Activated CD8-positive, alpha-beta memory T cell treated with anti-CD3 and anti-CD28 coated beads, Interleukin-2, amount 10 ng/mL, durations not matched to agents 7 days and 5 days (primary cell): ENCODE data around the gene TWF2. TPM values are rescaled to one million over a fixed set of nuclear protein-coding genes. Genes with fewer than 3 reads are reported as not detected.
A peak's percentile ranks its signal among the peaks of the same experiment; 100 is the strongest.

Experiments used
- ATAC-seq: fragments of 150-1000 bp; cut with Tn5 transposase; one replicate; pipeline ENCODE4 v1.10.0; 2021; ENCODE audit warnings: moderate library complexity
- CTCF ChIA-PET: fragments of 350-600 bp; sonication (Branson Sonifier 250); formaldehyde crosslinking; loops from one replicate; lab custom pipeline; 2021; ENCODE audit warnings: antibody characterized with exemption; lab: Charles Lee
- DNase-seq: peaks from one replicate; pipeline ENCODE4 v3.0.0-alpha.2; 2020
- H3K27ac Mint-ChIP-seq: one replicate; pipeline ENCODE4 v1.8.0; 2021; ENCODE audit warnings: mild to moderate bottlenecking, mixed read lengths
- H3K27me3 Mint-ChIP-seq: one replicate; pipeline ENCODE4 v1.8.0; 2021; ENCODE audit warnings: mixed read lengths
- H3K36me3 Mint-ChIP-seq: one replicate; pipeline ENCODE4 v1.8.0; 2021; ENCODE audit warnings: mild to moderate bottlenecking, mixed read lengths
- H3K4me1 Mint-ChIP-seq: one replicate; pipeline ENCODE4 v1.8.0; 2021; ENCODE audit warnings: mixed read lengths
- H3K4me3 Mint-ChIP-seq: one replicate; pipeline ENCODE4 v1.8.0; 2021; ENCODE audit warnings: mild to moderate bottlenecking, moderate library complexity, mixed read lengths
- H3K9me3 Mint-ChIP-seq: one replicate; pipeline ENCODE4 v1.8.0; 2022; ENCODE audit warnings: low read depth, mixed read lengths
- total RNA-seq, 2 experiments: library from RNA; stranded (reverse); gene quantifications; one replicate each; pipeline ENCODE4 v1.2.3, GENCODE V29; 2021

The TWF2 gene
- total RNA-seq, 2 experiments from 2014 or later, result 110 to 131 TPM

DNA sequence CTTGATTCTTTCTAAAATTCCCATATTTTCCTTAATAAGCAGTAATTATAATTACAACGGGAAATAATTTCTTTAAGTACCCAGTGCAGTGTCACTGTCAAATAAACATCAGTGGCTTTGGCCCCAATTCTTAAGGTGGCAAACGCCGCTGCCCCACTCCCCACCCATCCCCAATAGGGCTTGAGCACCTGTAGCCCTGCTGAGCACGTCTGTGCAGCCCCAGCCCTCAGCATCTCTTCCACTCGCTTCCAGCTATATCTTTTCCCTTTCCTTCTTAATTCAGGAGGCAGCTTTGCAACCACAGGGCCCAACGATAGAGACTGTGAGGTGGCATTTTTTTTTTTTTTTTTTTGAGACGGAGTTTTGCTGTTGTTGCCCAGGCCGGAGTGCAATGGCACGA, 15.7 kb upstream of the TWF2 start:
- DNase-seq, result no peak
- H3K27me3 Mint-ChIP-seq, result no peaks in the 10 kb centered on the region

DNA sequence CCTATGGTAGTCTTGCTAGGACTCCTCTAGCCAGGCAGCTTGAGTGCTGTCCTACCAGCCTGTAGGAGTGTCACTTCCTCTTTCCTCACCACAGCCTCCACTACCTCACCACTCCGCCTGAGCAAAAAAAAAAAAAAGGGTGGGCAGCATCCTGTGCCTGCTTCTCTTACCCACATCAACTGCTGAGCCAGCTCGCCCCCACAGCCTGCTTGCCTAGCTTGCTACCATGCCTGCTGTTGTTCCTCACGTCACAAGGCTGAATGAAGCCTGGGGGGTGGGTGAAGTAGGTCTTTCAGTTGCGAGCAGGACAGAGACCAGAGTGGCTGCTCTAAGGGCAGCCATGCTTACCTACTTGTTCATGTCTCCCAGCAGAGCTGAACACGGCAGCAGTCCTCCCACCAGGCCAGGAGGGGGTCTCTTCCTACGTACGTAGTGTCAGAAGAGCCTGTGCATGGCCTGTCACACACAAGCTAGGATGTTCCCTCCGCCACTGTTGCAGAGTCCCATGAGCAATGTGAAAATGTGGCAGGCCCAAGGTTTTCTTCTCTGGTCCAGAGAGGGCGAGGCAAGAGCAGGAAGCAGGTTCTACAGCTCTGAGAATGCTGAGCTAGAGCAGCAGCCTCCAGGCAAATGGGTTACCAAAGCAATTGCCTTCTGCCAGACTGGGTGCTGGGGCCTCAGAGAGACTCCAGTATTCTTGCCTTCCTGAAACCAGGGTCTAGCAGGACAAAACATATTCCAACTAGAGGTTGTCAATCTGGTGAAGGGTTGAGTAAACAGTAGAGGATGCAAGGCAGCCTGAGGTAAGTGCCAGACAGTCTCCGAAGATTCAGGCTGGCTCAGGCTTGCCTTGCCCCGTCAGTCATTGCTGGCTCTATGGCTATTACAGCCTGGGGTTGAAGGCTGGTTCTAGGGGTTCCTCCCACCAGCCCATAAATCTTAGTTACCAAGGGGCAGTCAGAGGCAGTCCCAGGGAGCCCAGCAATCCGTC, 14.7 kb upstream of the TWF2 start:
- peaks cover 89% of the 10 kb centered on the region for H3K4me1 Mint-ChIP-seq
- no peaks in the 10 kb centered on the region for H3K27me3 Mint-ChIP-seq
- no peaks in the 10 kb centered on the region for H3K9me3 Mint-ChIP-seq
- CTCF ChIA-PET, result interaction anchor here (0.6 to 5.9 kb wide), 17 partner anchors 10 to 253 kb away, joined by 3 to 63 read pairs (median 10); partner anchors contain the start of genes GLYCTK, TWF2 and WDR82
- ATAC-seq (peak; percentile 90), DNase-seq (peak; percentile 90)
- H3K4me3 Mint-ChIP-seq, result peak overlapping the region; percentile 75
- H3K36me3 Mint-ChIP-seq, result peaks cover 74% of the 10 kb centered on the region
- H3K27ac Mint-ChIP-seq, result peak overlapping the region; percentile 100

More for the DNA sequence above, 15.7 kb upstream of the TWF2 start:
- peak overlapping the region; percentile 100 for H3K27ac Mint-ChIP-seq
- peaks cover 73% of the 10 kb centered on the region for H3K36me3 Mint-ChIP-seq
- no peak overlapping the region for H3K4me3 Mint-ChIP-seq
- no peaks in the 10 kb centered on the region for H3K9me3 Mint-ChIP-seq
- ATAC-seq, result no peak
- CTCF ChIA-PET, result interaction anchor here (1.2 to 5.9 kb wide), 9 partner anchors 9 to 118 kb away, joined by 3 to 63 read pairs (median 11); partner anchors contain the start of genes TWF2 and WDR82
- H3K4me1 Mint-ChIP-seq, result peaks cover 84% of the 10 kb centered on the region

DNA sequence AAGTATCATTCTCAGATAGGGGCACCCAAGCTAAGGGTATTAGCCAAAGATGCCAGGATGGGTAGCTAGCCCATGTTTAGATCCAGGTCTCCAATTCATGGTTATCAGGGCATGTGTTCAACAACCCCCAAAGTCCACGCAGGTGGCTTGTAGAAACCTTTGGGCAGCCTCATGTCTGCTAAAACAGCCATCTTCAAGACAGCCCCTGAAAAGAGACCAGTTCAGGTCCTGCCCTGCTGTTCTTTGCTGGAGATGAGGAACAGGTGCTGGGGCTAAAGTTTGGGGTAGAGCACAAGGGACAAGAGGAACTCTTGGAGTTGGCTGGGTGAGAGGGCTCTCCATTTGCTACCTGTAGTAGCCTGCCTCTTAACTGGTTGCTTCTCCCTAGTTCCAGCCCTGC, 11.2 kb upstream of the TWF2 start:
- DNase-seq (no peak), ATAC-seq (no peak)
- Mint-ChIP-seq H3K9me3 (no peaks in the 10 kb centered on the region), H3K27ac (peak overlapping the region; percentile 76), H3K27me3 (no peaks in the 10 kb centered on the region), H3K36me3 (peaks cover 59% of the 10 kb centered on the region), H3K4me1 (peaks cover 79% of the 10 kb centered on the region), H3K4me3 (no peak overlapping the region)
- CTCF ChIA-PET, result interaction anchor here (0.7 to 7.5 kb wide), 7 partner anchors 17 to 248 kb away, joined by 3 to 63 read pairs (median 5); partner anchors contain the start of genes TLR9 and WDR82

DNA sequence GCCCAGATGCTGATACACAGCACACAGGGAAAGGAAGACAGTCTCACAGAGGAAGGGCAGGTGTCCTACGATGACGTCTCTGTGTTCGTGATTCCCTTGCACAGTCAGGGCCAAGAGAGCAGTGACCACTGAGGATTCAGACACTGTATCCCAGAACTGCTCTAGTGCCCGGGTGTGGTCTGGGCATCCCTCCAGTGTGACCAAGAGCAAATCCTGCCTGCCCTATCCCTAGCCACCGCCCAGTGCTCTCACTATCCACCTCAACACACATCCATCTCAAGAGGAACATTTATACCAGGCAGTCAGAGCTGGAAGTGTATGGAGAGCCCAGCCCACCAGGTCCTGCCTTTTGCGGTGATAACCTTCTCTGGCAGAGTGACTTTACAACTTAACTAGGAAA, 10.7 kb upstream of the TWF2 start:
- ATAC-seq (no peak), DNase-seq (no peak)
- CTCF ChIA-PET, result interaction anchor here (1.7 to 7.5 kb wide), 6 partner anchors 16 to 28 kb away, joined by 4 to 63 read pairs (median 20); partner anchors contain the start of genes TLR9 and WDR82
- no peak overlapping the region for H3K4me3 Mint-ChIP-seq
- no peaks in the 10 kb centered on the region for H3K27me3 Mint-ChIP-seq
- peaks cover 79% of the 10 kb centered on the region for H3K4me1 Mint-ChIP-seq
- H3K27ac Mint-ChIP-seq, result peak overlapping the region; percentile 37
- peaks cover 57% of the 10 kb centered on the region for H3K36me3 Mint-ChIP-seq
- no peaks in the 10 kb centered on the region for H3K9me3 Mint-ChIP-seq

DNA sequence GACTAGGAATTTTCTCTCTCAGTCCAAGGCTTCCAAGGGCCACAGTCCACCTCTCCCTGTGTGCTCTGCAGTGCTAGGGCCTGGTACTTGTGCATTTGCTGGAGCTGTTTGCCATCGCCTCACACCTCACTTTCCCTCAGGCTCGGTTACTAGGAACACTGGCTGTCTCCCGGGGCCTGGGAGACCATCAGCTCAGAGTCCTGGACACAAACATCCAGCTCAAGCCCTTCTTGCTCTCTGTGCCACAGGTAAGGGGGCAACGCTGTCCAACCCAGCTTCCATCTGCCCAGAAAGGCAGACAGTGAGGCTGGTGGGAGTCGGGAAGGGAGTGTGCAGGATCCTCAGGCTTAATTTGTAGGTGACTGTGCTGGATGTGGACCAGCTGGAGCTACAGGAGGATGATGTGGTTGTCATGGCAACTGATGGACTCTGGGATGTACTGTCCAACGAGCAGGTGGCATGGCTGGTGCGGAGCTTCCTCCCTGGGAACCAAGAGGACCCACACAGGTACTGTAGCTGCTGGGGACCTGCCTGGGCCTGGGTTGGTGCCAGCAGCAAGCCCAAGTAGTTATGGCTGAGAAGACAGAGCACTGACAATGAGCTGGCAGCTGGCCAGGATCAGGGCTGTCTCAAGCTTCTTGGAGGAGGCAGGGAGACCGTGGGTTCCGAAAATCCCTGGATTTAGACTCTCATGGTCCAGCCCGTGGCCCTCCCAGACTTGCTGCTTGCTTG, 10.0 kb upstream of the TWF2 start:
- CTCF ChIA-PET, result interaction anchor here (1.7 to 7.5 kb wide), 7 partner anchors 16 to 30 kb away, joined by 4 to 48 read pairs (median 7); partner anchors contain the start of genes TLR9 and WDR82
- H3K27ac Mint-ChIP-seq, result peak overlapping the region; percentile 90
- H3K9me3 Mint-ChIP-seq, result no peaks in the 10 kb centered on the region
- peaks cover 79% of the 10 kb centered on the region for H3K4me1 Mint-ChIP-seq
- DNase-seq (no peak), ATAC-seq (no peak)
- no peaks in the 10 kb centered on the region for H3K27me3 Mint-ChIP-seq
- peak overlapping the region; percentile 23 for H3K4me3 Mint-ChIP-seq
- peaks cover 51% of the 10 kb centered on the region for H3K36me3 Mint-ChIP-seq

DNA sequence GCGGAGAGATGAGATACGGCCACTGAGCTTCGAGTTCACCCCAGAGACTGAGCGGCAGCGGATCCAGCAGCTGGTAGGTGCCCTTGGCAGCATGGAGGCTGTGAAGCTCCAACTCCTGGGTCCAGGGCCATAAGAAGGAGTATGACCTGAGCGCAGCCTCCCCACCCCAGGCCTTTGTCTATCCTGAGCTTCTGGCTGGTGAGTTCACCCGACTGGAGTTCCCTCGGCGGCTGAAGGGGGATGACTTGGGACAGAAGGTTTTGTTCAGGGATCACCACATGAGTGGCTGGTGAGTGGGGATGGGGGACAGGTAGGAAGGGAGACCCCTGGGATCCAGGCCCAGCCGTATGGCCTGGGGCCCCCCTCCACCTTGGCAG, 9.2 kb upstream of the TWF2 start:
- H3K36me3 Mint-ChIP-seq, result peaks cover 49% of the 10 kb centered on the region
- ATAC-seq, result no peak
- no peaks in the 10 kb centered on the region for H3K27me3 Mint-ChIP-seq
- peak overlapping the region; percentile 90 for H3K27ac Mint-ChIP-seq
- DNase-seq, result no peak
- H3K4me1 Mint-ChIP-seq, result peaks cover 79% of the 10 kb centered on the region
- no peaks in the 10 kb centered on the region for H3K9me3 Mint-ChIP-seq
- CTCF ChIA-PET, result interaction anchor here (0.8 to 7.5 kb wide), 7 partner anchors 9 to 30 kb away, joined by 3 to 48 read pairs (median 6); partner anchors contain the start of genes TWF2 and WDR82
- H3K4me3 Mint-ChIP-seq, result no peak overlapping the region

DNA sequence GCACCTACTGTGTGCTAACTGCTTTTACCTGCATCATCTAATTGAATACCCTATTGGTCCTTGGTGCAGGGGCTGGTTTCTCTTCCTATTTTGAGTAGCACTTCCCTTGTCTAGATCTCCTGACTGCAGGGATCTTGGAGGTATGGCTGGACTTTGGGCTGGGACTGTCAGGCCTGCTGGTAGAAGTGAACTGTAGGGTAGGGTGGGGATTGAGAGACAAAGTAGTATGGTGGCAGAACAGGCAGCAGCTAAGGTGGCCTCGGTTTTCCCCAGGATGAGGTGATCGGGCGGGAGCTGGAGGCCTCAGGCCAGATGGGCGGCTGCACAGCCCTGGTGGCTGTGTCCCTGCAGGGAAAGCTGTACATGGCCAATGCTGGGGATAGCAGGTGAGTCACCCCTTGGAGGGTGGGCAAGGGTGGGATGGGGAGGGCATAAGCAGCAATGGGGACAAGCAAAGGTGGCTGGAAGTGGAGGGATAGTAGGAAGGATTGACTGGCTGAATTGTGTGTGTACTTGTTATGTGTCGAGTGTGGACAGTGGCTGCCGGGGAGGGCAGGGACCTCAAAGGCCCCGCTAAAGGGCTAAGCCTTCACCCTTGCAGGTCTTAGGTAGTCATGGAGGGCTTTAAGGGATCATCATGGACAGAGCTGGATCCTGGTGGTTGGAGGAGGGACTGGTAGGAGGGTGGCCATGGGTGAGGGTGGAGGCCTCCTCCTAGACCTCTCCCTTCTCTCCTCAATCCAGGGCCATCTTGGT, 8.6 kb upstream of the TWF2 start:
- DNase-seq, result no peak
- Mint-ChIP-seq H3K9me3 (no peaks in the 10 kb centered on the region), H3K36me3 (peaks cover 45% of the 10 kb centered on the region), H3K4me1 (peaks cover 75% of the 10 kb centered on the region), H3K4me3 (peak overlapping the region; percentile 91), H3K27ac (peak overlapping the region; percentile 90), H3K27me3 (no peaks in the 10 kb centered on the region)
- no peak for ATAC-seq
- CTCF ChIA-PET, result interaction anchor here (0.8 to 7.5 kb wide), 7 partner anchors 9 to 31 kb away, joined by 3 to 48 read pairs (median 6); partner anchors contain the start of genes TWF2 and WDR82

DNA sequence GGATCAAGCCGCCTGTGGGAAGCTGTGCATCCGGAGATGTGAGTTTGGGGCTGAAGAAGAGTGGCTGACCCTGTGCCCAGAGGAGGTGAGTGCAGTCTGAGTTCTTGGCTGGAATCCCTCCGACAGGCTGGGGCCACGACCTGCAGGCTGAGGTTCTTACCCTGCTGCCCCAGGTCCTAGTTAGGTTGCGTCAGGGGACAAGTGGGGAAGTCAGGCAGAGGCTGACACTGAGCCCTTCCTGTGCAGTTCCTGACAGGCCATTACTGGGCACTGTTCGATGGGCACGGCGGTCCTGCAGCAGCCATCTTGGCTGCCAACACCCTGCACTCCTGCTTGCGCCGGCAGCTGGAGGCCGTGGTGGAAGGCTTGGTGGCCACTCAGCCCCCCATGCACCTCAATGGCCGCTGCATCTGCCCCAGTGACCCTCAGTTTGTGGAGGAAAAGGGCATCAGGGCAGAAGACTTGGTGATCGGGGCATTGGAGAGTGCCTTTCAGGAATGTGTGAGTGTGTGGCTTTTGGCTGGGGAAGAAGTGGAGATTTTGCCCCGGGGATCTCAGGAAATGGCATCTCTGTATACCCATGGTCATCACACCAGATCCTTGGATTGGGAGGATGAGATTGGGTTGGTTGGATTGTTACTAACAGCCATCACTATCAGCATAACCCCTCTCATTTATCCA, 7.9 kb upstream of the TWF2 start:
- ATAC-seq (peak; percentile 3), DNase-seq (peak; percentile 55)
- H3K27me3 Mint-ChIP-seq, result no peaks in the 10 kb centered on the region
- H3K27ac Mint-ChIP-seq, result peak overlapping the region; percentile 90
- peaks cover 73% of the 10 kb centered on the region for H3K4me1 Mint-ChIP-seq
- H3K9me3 Mint-ChIP-seq, result no peaks in the 10 kb centered on the region
- CTCF ChIA-PET, result interaction anchor here (1.1 to 13.8 kb wide), 7 partner anchors 14 to 93 kb away, joined by 3 to 176 read pairs (median 6); partner anchors contain the start of gene WDR82
- peak overlapping the region; percentile 91 for H3K4me3 Mint-ChIP-seq
- peaks cover 46% of the 10 kb centered on the region for H3K36me3 Mint-ChIP-seq

DNA sequence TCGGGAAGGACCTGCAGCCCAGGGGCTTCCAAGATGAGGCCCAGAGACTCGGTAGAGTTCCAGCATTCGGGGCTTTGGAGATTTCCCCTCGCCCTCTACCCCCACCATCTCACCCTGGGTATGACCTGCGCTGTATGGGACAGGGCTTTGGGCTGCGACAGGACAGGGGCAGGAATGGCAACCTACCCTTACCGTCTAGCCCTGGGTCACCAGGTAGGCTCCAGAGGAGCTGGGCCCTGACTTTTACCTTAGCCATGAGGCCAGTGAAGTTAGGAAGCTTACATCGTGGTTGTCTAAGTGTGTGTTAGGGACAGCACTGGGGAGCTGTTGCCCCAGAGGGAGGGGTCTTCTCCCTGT, 7.3 kb upstream of the TWF2 start:
- DNase-seq (no peak), ATAC-seq (peak; percentile 18)
- Mint-ChIP-seq H3K36me3 (peaks cover 43% of the 10 kb centered on the region), H3K9me3 (no peaks in the 10 kb centered on the region), H3K4me3 (peak overlapping the region; percentile 91), H3K27me3 (no peaks in the 10 kb centered on the region), H3K4me1 (peaks cover 76% of the 10 kb centered on the region), H3K27ac (peak overlapping the region; percentile 90)
- CTCF ChIA-PET, result interaction anchor here (1.1 to 13.8 kb wide), 8 partner anchors 13 to 93 kb away, joined by 3 to 176 read pairs (median 6); partner anchors contain the start of gene WDR82

DNA sequence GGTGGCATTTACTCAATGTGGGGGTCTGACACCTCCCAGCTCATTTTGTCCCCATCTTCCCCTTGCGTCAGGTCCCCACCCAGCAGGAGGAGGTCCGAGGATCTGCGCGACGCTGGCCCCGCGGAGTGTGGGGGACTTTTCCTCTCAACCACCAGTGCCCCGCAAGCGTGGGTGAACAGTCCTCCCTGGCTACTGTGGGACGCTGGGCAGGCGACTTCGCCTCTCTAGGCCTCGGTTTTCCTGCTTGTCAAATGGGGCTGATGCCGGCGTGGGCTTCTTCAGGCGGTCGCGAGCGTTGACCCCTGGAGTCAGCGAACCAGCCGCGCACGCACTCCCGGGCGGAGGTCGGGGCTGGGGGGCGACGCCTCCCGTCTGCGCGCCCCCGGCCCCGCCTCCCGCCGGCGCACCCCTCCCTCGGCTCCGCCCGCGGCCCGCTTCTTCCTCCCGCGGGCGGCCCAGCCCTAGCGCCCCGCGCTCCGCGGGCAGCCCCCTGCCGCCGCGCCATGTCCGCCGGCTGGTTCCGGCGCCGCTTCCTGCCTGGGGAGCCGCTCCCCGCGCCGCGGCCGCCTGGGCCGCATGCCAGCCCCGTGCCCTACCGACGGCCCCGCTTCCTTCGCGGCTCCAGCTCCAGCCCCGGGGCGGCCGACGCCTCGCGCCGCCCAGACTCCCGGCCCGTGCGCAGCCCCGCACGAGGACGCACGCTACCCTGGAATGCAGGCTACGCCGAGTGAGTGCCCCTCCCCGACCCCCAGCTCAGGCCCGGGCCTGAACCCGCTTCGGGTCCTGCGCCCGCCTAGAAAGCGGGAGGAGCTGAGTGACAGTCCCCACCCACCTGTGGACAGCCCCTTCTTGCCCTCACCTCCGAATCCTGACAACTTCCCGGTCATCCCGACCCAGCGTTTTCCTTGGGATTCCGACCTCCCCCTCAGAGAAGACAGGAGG, 6.6 kb upstream of the TWF2 start, which contains the start of gene PPM1M:
TSS of gene PPM1M (plus strand) at position 438 of the 942 bp plus-strand sequence. CDS start at position 504, 66 bp downstream.
- DNase-seq (peak; percentile 74), ATAC-seq (peak; percentile 67)
- Mint-ChIP-seq H3K9me3 (no peaks in the 10 kb centered on the region), H3K4me1 (peaks cover 79% of the 10 kb centered on the region), H3K36me3 (peaks cover 46% of the 10 kb centered on the region), H3K27me3 (no peaks in the 10 kb centered on the region), H3K4me3 (peak within 1 kb of the TSS; percentile 91), H3K27ac (peak within 1 kb of the TSS; percentile 90)
- CTCF ChIA-PET, result interaction anchor here (1.2 to 13.8 kb wide), 7 partner anchors 12 to 94 kb away, joined by 4 to 176 read pairs (median 6); partner anchors contain the start of gene WDR82
